Raji (cell line): ENCODE results near the gene S100A2.

Experiments used
- POLR2A ChIP-seq: IDR thresholded peaks from 2 replicates; pipeline ENCODE4 v1.6.1; 2011; ENCODE audit warnings: low read depth, low read length, control low read depth; ENCODE audit not compliant: insufficient read depth

Gene S100A2

GRCh38 chr1:153550827-153551500, 14.7 kb downstream of the S100A2 start:
- TF ChIP-seq POLR2A = no peak

- no peak for TF ChIP-seq POLR2A
These were observed 15.3 kb downstream of the S100A2 start for GRCh38 chr1:153550398-153550758.

- no peak for TF ChIP-seq POLR2A
These were observed 15.8 kb downstream of the S100A2 start for GRCh38 chr1:153549741-153550397.

GRCh38 chr1:153548722-153549688, 16.6 kb downstream of the S100A2 start, which contains the start of gene S100A3:
Gene S100A3, minus strand, starts transcription at chr1:153549258. Its CDS starts 773 bp downstream, at chr1:153548485.
- TF ChIP-seq POLR2A = no peak

GRCh38 chr1:153547560-153548551, 17.8 kb downstream of the S100A2 start:
- TF ChIP-seq POLR2A = no peak

- TF ChIP-seq POLR2A = no peak
These were observed 18.7 kb downstream of the S100A2 start for GRCh38 chr1:153546796-153547559.

- TF ChIP-seq POLR2A = no peak
These were observed 19.3 kb downstream of the S100A2 start for GRCh38 chr1:153546371-153546770.

- peak; percentile 49 for TF ChIP-seq POLR2A
These were observed 20.3 kb downstream of the S100A2 start, which contains the start of gene S100A4 for GRCh38 chr1:153545067-153546055. Gene S100A4, minus strand, starts transcription at chr1:153545806. Its CDS starts 1,012 bp downstream, at chr1:153544794.

GRCh38 chr1:153544453-153545066, 21.1 kb downstream of the S100A2 start:
- no peak for TF ChIP-seq POLR2A

- TF ChIP-seq POLR2A = no peak
These were observed 21.9 kb downstream of the S100A2 start for GRCh38 chr1:153543736-153544135.

GRCh38 chr1:153542956-153543711, 22.5 kb downstream of the S100A2 start:
- no peak for TF ChIP-seq POLR2A
